ENCODE results near the gene OXGR1. TPM values are rescaled to one million over a fixed set of nuclear protein-coding genes. Genes with fewer than 3 reads are reported as not detected.

The OXGR1 gene
- polyA plus RNA-seq (2013, experiment 1 of 2): 4.1 TPM
- 4.4 TPM for polyA plus RNA-seq (2013, experiment 2 of 2)

DNA sequence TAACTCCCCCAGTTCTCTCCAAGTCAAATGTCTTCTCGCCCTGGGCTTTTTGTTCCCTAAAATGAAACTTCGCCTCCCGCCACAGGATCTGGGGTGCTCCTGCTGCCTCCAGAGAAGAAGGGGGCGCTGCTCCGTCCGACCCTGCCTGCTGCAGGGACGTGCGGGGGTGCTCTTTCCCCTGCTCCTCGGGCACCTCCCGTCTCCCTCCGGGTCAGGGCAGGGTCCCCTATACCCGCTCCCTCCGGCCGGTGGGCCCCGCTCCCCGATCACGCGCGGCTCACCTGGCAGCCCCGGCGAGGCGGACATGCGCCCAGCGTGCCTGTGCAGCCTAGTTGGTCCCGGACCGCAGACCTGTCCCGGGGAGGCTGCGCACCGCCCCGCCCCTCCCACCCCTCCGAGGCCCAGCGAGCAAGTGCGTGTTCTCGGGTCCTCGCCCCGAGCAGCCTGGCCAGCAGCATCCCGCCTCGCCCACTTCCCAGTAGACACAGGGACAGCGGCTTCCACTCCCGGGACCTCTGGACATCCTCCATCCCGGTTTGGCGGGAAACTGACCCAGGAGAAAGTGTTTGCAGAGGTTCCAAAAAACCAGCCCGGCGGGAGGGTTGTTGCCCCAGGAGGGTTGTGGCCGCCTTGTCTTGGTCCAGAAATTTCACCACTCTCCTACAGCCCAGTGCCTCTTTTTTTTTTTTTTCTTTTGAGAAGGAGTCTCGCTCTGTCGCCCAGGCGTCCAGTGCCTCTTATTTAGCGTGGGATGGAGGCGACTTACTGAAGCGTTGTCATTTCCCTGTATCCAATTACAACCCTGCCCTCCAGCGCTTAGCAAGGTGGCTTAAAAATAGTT is at the start of gene OXGR1:
Gene OXGR1 (minus strand): TSS at position 460 of the 841 bp plus-strand sequence. CDS start 6,717 bp downstream, outside the sequence.
- Histone ChIP-seq H3K4me1 (ENCODE audit: control insufficient read depth in 2 of 2, insufficient read depth in 1 of 2, low read depth in 1 of 2, low read length in 2 of 2) (peaks cover 0 to 8% of the 10 kb centered on the region in 2 donors), H3K27ac (replicated peaks; ENCODE audit: low read length) (no peak within 1 kb of the TSS), H2BK5ac (ENCODE audit: low read length) (peak within 1 kb of the TSS; percentile 14), H3K27me3 (ENCODE audit: control insufficient read depth in 3 of 3, insufficient read depth in 3 of 3, low read depth in 1 of 3, low read length in 3 of 3) (peaks cover 0 to 26% (median 4%) of the 10 kb centered on the region in 3 experiments), H3K4me2 (ENCODE audit: insufficient read depth, low read length, poor library complexity, severe bottlenecking) (peak within 1 kb of the TSS; percentile 72), H4K91ac (ENCODE audit: low read depth, low read length, poor library complexity) (no peak within 1 kb of the TSS), H3K4me3 (ENCODE audit: low read length in 2 of 2) (peak within 1 kb of the TSS; percentile 1 to 84), H2BK12ac (ENCODE audit: low read length) (peak within 1 kb of the TSS; percentile 85), H2AK5ac (ENCODE audit: low read depth, low read length) (no peak within 1 kb of the TSS), H3K79me1 (ENCODE audit: low read depth, low read length) (no peaks in the 10 kb centered on the region), H3K9ac (ENCODE audit: low read depth, low read length, poor library complexity) (peak within 1 kb of the TSS; percentile 68), H3K4ac (ENCODE audit: low read length) (no peak within 1 kb of the TSS), H2BK15ac (ENCODE audit: low read length) (peak within 1 kb of the TSS; percentile 84), H2AFZ (ENCODE audit: low read length) (peak within 1 kb of the TSS; percentile 74), H3K9me3 (replicated peaks in 1 of 2; ENCODE audit: control insufficient read depth in 2 of 2, insufficient read depth in 1 of 2, low read depth in 1 of 2, low read length in 2 of 2) (no peaks in the 10 kb centered on the region), H3K14ac (ENCODE audit: low read length) (no peak within 1 kb of the TSS), H3K36me3 (replicated peaks in 1 of 2; ENCODE audit: control insufficient read depth in 2 of 2, insufficient read depth in 2 of 2, low read length in 2 of 2) (peaks cover 0 to 1% of the 10 kb centered on the region in 2 donors), H2BK120ac (ENCODE audit: low read depth, low read length) (peak within 1 kb of the TSS; percentile 85), H3K18ac (ENCODE audit: low read length) (peak within 1 kb of the TSS; percentile 98), H4K8ac (ENCODE audit: low read depth, low read length) (no peak within 1 kb of the TSS), H3K23ac (ENCODE audit: low read depth, low read length, poor library complexity) (peak within 1 kb of the TSS; percentile 37)
- WGBS, 2 donors (ENCODE audit: extremely low coverage in 2 of 2, insufficient read length in 2 of 2, insufficient replicate concordance in 1 of 2): no CpG with 5 or more reads among the region's 52 CpGs
- DNase-seq (ENCODE audit: low spot score): peak; percentile 6

DNA sequence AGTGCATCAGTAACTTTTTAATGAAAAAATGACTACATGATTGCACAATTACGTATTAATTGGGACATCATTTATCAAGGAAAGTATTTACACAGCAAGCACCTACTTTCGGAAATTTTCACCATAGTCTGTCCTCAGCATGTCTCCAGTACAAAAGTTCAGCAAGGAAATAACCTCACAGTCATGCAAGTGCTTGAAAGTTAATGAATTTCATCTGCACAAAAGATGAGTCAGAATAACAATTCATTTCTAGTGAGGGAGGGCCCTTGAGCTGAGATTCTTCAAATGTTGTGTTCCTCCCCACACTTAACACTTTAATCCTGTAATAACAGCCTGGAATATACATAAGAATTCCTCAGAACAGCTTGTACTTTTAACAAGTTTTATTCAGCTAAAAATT is 49.0 kb upstream of the OXGR1 start:
- Histone ChIP-seq H2BK15ac (ENCODE audit: low read length) (no peak overlapping the region), H3K14ac (ENCODE audit: low read length) (no peak overlapping the region), H3K4ac (ENCODE audit: low read length) (no peak overlapping the region), H3K18ac (ENCODE audit: low read length) (no peak overlapping the region), H3K9ac (ENCODE audit: low read depth, low read length, poor library complexity) (no peak overlapping the region), H3K4me2 (ENCODE audit: insufficient read depth, low read length, poor library complexity, severe bottlenecking) (no peak overlapping the region), H3K4me1 (ENCODE audit: control insufficient read depth in 2 of 2, insufficient read depth in 1 of 2, low read depth in 1 of 2, low read length in 2 of 2) (no peaks in the 10 kb centered on the region), H3K4me3 (ENCODE audit: low read length in 2 of 2) (no peak overlapping the region), H4K8ac (ENCODE audit: low read depth, low read length) (no peak overlapping the region), H2BK120ac (ENCODE audit: low read depth, low read length) (no peak overlapping the region), H3K23ac (ENCODE audit: low read depth, low read length, poor library complexity) (no peak overlapping the region), H3K36me3 (replicated peaks in 1 of 2; ENCODE audit: control insufficient read depth in 2 of 2, insufficient read depth in 2 of 2, low read length in 2 of 2) (no peaks in the 10 kb centered on the region), H4K91ac (ENCODE audit: low read depth, low read length, poor library complexity) (no peak overlapping the region), H2AK5ac (ENCODE audit: low read depth, low read length) (no peak overlapping the region), H2AFZ (ENCODE audit: low read length) (no peak overlapping the region), H3K27ac (replicated peaks; ENCODE audit: low read length) (no peak overlapping the region), H3K27me3 (ENCODE audit: control insufficient read depth in 3 of 3, insufficient read depth in 3 of 3, low read depth in 1 of 3, low read length in 3 of 3) (no peaks in the 10 kb centered on the region), H2BK5ac (ENCODE audit: low read length) (no peak overlapping the region), H3K79me1 (ENCODE audit: low read depth, low read length) (no peaks in the 10 kb centered on the region), H2BK12ac (ENCODE audit: low read length) (no peak overlapping the region), H3K9me3 (replicated peaks in 1 of 2; ENCODE audit: control insufficient read depth in 2 of 2, insufficient read depth in 1 of 2, low read depth in 1 of 2, low read length in 2 of 2) (no peaks in the 10 kb centered on the region)
- WGBS, 2 donors (ENCODE audit: extremely low coverage in 2 of 2, insufficient read length in 2 of 2, insufficient replicate concordance in 1 of 2): no CpG with 5 or more reads among the region's 2 CpGs
- DNase-seq (ENCODE audit: low spot score): no peak

DNA sequence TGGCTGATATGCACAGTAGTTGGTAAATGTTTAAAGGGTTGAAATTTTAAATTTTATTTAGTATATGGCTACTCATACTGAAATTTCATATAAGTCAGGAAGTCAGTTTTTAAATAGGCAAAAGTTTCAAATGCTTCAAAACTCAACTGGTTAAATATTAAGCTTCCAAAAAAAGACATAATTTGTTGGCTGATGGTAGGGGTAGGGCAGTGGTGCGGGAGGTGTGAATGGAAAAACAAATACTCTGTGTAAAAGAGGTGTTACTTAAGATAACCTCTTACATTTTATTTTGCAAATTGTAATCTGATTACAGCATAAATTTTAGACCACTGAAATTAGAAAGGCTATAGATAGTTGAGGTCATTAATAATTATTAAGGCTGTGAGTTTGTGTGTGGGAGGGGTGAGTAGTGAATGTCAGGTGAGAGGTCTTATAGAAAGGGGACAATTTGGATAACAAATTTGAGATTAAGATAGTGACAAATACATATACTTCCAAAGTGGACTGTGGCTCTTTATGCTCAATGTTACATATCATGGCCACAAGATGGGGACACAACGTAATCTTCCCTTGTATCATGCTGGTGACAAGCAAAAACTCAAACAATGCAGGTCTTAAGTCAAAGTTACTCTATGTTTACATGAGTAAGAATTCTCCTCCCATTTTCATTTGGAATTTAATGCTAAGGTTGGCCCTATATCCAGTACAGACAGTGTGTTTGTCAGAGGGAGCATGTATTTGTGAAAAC is 36.6 kb upstream of the OXGR1 start:
- Histone ChIP-seq H3K4me3 (ENCODE audit: low read length in 2 of 2) (no peak overlapping the region), H3K36me3 (replicated peaks in 1 of 2; ENCODE audit: control insufficient read depth in 2 of 2, insufficient read depth in 2 of 2, low read length in 2 of 2) (no peaks in the 10 kb centered on the region), H2AFZ (ENCODE audit: low read length) (no peak overlapping the region), H3K4me2 (ENCODE audit: insufficient read depth, low read length, poor library complexity, severe bottlenecking) (no peak overlapping the region), H3K18ac (ENCODE audit: low read length) (no peak overlapping the region), H2BK12ac (ENCODE audit: low read length) (no peak overlapping the region), H3K9me3 (replicated peaks in 1 of 2; ENCODE audit: control insufficient read depth in 2 of 2, insufficient read depth in 1 of 2, low read depth in 1 of 2, low read length in 2 of 2) (no peaks in the 10 kb centered on the region), H4K91ac (ENCODE audit: low read depth, low read length, poor library complexity) (no peak overlapping the region), H3K4me1 (ENCODE audit: control insufficient read depth in 2 of 2, insufficient read depth in 1 of 2, low read depth in 1 of 2, low read length in 2 of 2) (no peaks in the 10 kb centered on the region), H2AK5ac (ENCODE audit: low read depth, low read length) (no peak overlapping the region), H3K14ac (ENCODE audit: low read length) (no peak overlapping the region), H3K9ac (ENCODE audit: low read depth, low read length, poor library complexity) (no peak overlapping the region), H2BK15ac (ENCODE audit: low read length) (no peak overlapping the region), H3K4ac (ENCODE audit: low read length) (no peak overlapping the region), H3K27me3 (ENCODE audit: control insufficient read depth in 3 of 3, insufficient read depth in 3 of 3, low read depth in 1 of 3, low read length in 3 of 3) (no peaks in the 10 kb centered on the region), H3K79me1 (ENCODE audit: low read depth, low read length) (no peaks in the 10 kb centered on the region), H4K8ac (ENCODE audit: low read depth, low read length) (no peak overlapping the region), H3K23ac (ENCODE audit: low read depth, low read length, poor library complexity) (no peak overlapping the region), H2BK5ac (ENCODE audit: low read length) (no peak overlapping the region), H2BK120ac (ENCODE audit: low read depth, low read length) (no peak overlapping the region), H3K27ac (replicated peaks; ENCODE audit: low read length) (no peak overlapping the region)
- peak; percentile 8 for DNase-seq (ENCODE audit: low spot score)
- WGBS, 2 donors (ENCODE audit: extremely low coverage in 2 of 2, insufficient read length in 2 of 2, insufficient replicate concordance in 1 of 2): no CpG with 5 or more reads among the region's 2 CpGs

All from neuronal stem cell (in vitro differentiated cells).